Loucy (cell line): Measurements from ENCODE around the gene CCDC102A.

Source experiments
- H2AFZ ChIP-seq: fragments of 200-600 bp; sonication (generic); 2 replicates; pipeline ENCODE4 v1.6.0; 2016; ENCODE audit warnings: antibody characterized with exemption, mild to moderate bottlenecking, low read length, moderate library complexity
- H3F3A ChIP-seq: fragments of 200-600 bp; 2 replicates; pipeline ENCODE4 v1.6.0; 2016; ENCODE audit warnings: antibody characterized with exemption, low read depth, mild to moderate bottlenecking
- H3K27me3 ChIP-seq: fragments of 200-600 bp; sonication (generic); 2 replicates; pipeline ENCODE4 v1.6.1; 2014; ENCODE audit warnings: low read length, mild to moderate bottlenecking; ENCODE audit not compliant: insufficient read depth, poor library complexity, severe bottlenecking
- H3K36me3 ChIP-seq: fragments of 200-600 bp; sonication (generic); 2 replicates; pipeline ENCODE4 v1.6.1; 2016; ENCODE audit warnings: low read length; ENCODE audit not compliant: insufficient read depth
- H3K4me1 ChIP-seq: fragments of 200-600 bp; sonication (generic); 2 replicates; pipeline ENCODE4 v1.5.1; 2014; ENCODE audit warnings: low read length, mild to moderate bottlenecking; ENCODE audit not compliant: insufficient read depth, poor library complexity, severe bottlenecking
- H3K4me2 ChIP-seq: fragments of 200-600 bp; sonication (generic); 2 replicates; pipeline ENCODE4 v1.6.0; 2014; ENCODE audit warnings: antibody characterized with exemption, low read length, low read depth, mild to moderate bottlenecking; ENCODE audit not compliant: poor library complexity, severe bottlenecking
- H3K4me3 ChIP-seq: fragments of 200-600 bp; sonication (generic); 2 replicates; pipeline ENCODE4 v1.5.1; 2014; ENCODE audit warnings: low read length, mild to moderate bottlenecking, mixed read lengths; ENCODE audit not compliant: poor library complexity, severe bottlenecking
- H3K79me2 ChIP-seq: fragments of 200-600 bp; sonication (generic); 2 replicates; pipeline ENCODE4 v1.6.1; 2014; ENCODE audit warnings: low read length; ENCODE audit not compliant: insufficient read depth
- H3K9ac ChIP-seq: fragments of 200-600 bp; sonication (generic); 2 replicates; pipeline ENCODE4 v1.6.0; 2014; ENCODE audit warnings: mild to moderate bottlenecking, low read depth, low read length, moderate library complexity; ENCODE audit not compliant: poor library complexity, severe bottlenecking
- H3K9me2 ChIP-seq: fragments of 200-600 bp; sonication (generic); replicated peaks from 2 replicates; pipeline ENCODE4 v1.6.1; 2016; ENCODE audit warnings: low read depth, low read length, mixed read lengths
- H3K9me3 ChIP-seq: fragments of 200-600 bp; sonication (generic); 2 replicates; pipeline ENCODE4 v1.6.1; 2014; ENCODE audit warnings: mild to moderate bottlenecking, antibody characterized with exemption, low read length, low read depth; ENCODE audit not compliant: insufficient read depth
- H4K20me1 ChIP-seq: fragments of 200-600 bp; sonication (generic); 2 replicates; pipeline ENCODE4 v1.6.0; 2014; ENCODE audit warnings: antibody characterized with exemption, low read length, mild to moderate bottlenecking; ENCODE audit not compliant: insufficient read depth, poor library complexity, severe bottlenecking
- CTCF ChIP-seq: fragments of 200-600 bp; sonication (generic); conservative IDR thresholded peaks from 2 replicates; pipeline ENCODE4 v1.5.1; 2014; ENCODE audit warnings: mild to moderate bottlenecking, antibody characterized with exemption, low read length
- EZH2phosphoT487 ChIP-seq: fragments of 200-600 bp; IDR thresholded peaks from 2 replicates; pipeline ENCODE4 v1.6.1; 2018; ENCODE audit warnings: antibody characterized with exemption, mild to moderate bottlenecking, moderate library complexity, borderline replicate concordance

CCDC102A gene

GRCh38 chr16:57485091-57485915, 51.1 kb downstream of the CCDC102A start:
- Histone ChIP-seq H3K79me2 (peaks cover 8% of the 10 kb centered on the region; the same call in 1 of the 2 replicates), H3K9ac (peak overlapping the region; percentile 72), H3K27me3 (no peaks in the 10 kb centered on the region), H3K4me3 (peak overlapping the region; percentile 90), H2AFZ (peak overlapping the region; percentile 74), H4K20me1 (no peaks in the 10 kb centered on the region), H3K4me2 (peak overlapping the region; percentile 81), H3K9me3 (no peaks in the 10 kb centered on the region), H3K36me3 (no peaks in the 10 kb centered on the region), H3K4me1 (peaks cover 26% of the 10 kb centered on the region), H3F3A (no peaks in the 10 kb centered on the region), H3K9me2 (no peaks in the 10 kb centered on the region)
- TF ChIP-seq EZH2phosphoT487 (no peak), CTCF (no peak)

- Histone ChIP-seq H2AFZ (no peak overlapping the region), H3K79me2 (peaks cover 8% of the 10 kb centered on the region; the same call in 1 of the 2 replicates), H3K36me3 (no peaks in the 10 kb centered on the region), H3K9me3 (no peaks in the 10 kb centered on the region), H3K27me3 (no peaks in the 10 kb centered on the region), H3K9ac (peak overlapping the region; percentile 72), H3K4me1 (peaks cover 26% of the 10 kb centered on the region), H3K4me2 (peak overlapping the region; percentile 81), H3K4me3 (peak overlapping the region; percentile 90), H3F3A (no peaks in the 10 kb centered on the region), H3K9me2 (no peaks in the 10 kb centered on the region), H4K20me1 (no peaks in the 10 kb centered on the region)
- no peak for TF ChIP-seq EZH2phosphoT487
Measured at GRCh38 chr16:57484515-57485005, 51.8 kb downstream of the CCDC102A start.

- Histone ChIP-seq H3K27me3 (no peaks in the 10 kb centered on the region), H3K79me2 (peaks cover 8% of the 10 kb centered on the region; the same call in 1 of the 2 replicates), H3K9me2 (no peaks in the 10 kb centered on the region), H2AFZ (no peak overlapping the region), H3K9ac (no peak overlapping the region), H3K4me2 (peak overlapping the region; percentile 81), H3K4me3 (no peak overlapping the region), H4K20me1 (no peaks in the 10 kb centered on the region), H3K36me3 (no peaks in the 10 kb centered on the region), H3K9me3 (no peaks in the 10 kb centered on the region), H3K4me1 (peaks cover 29% of the 10 kb centered on the region), H3F3A (no peaks in the 10 kb centered on the region)
- TF ChIP-seq EZH2phosphoT487 (no peak), CTCF (no peak)
Measured at GRCh38 chr16:57483725-57484514, 52.5 kb downstream of the CCDC102A start.
